GM21723 (cell line): ENCODE results near the gene TRMT13.
A peak's percentile ranks its signal among the peaks of the same experiment; 100 is the strongest.

Experiments
- ATAC-seq: cut with Tn5 transposase; IDR thresholded peaks from one replicate; pipeline ENCODE4 v1.9.1; 2021; ENCODE audit warnings: mild to moderate bottlenecking, moderate library complexity; ENCODE audit not compliant: unreplicated experiment

Gene TRMT13, protein sequence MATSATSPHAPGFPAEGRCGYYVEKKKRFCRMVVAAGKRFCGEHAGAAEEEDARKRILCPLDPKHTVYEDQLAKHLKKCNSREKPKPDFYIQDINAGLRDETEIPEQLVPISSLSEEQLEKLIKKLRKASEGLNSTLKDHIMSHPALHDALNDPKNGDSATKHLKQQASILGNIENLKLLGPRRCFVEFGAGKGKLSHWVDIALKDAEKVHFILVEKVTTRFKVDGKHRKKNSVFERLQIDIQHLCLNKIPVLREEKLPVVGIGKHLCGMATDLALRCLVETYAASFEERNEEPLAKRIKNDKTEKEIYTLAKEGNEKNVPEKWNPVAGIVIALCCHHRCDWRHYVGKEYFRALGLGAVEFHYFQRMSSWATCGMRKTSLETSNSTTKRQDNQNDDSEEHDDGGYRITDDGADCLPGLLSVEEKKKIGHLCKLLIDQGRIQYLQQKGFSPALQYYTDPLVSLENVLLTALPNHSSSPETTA

GRCh38 chr1:100132566-100133477, at the start of gene TRMT13, which contains the start of gene SASS6:
TRMT13 (plus strand) TSS chr1:100133163; CDS start chr1:100133169, 6 bp downstream.
SASS6 (minus strand) TSS chr1:100132930; CDS start chr1:100132814, 116 bp downstream.
- ATAC-seq, result peak; percentile 92

- no peak for ATAC-seq
These were observed 45.6 kb upstream of the TRMT13 start for GRCh38 chr1:100087396-100087795.

DNA sequence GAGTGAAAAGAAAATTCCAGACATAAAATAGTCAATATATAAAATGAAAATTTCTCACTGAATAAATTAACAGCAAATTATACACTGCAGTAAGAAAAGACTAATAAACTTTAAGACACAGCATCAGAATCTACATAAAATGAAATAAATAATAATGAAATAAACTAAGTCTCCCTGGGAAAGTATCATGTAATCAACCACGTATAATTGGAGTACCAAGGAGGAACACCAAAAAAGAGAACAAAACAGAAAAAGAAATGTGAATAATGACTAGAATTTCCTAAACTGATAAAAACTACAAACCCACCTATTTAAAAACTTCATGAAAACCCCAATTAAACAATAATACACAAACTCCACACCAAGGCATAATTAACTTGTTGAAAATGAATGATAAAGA, 43.9 kb upstream of the TRMT13 start:
- no peak for ATAC-seq

- no peak for ATAC-seq
These were observed 42.5 kb upstream of the TRMT13 start for GRCh38 chr1:100090471-100090870.

DNA sequence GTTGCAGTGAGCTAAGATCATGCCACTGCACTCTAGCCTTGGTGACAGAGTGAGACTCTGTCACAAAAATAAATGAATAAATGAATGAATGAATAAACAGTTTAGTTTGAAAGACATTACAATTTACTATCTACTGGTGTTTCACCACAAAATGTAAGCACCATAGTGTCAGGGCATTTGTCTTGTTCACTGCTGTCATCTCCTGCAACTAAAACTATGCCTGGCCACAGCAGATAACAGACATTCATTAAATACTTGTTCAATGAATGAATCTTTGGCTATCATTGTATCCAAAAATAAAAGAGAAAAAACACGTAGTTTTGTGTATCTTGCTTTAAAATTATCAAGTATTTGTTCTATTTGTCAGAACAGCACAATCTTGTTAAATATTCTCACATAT, 32.8 kb upstream of the TRMT13 start:
- ATAC-seq, result no peak

DNA sequence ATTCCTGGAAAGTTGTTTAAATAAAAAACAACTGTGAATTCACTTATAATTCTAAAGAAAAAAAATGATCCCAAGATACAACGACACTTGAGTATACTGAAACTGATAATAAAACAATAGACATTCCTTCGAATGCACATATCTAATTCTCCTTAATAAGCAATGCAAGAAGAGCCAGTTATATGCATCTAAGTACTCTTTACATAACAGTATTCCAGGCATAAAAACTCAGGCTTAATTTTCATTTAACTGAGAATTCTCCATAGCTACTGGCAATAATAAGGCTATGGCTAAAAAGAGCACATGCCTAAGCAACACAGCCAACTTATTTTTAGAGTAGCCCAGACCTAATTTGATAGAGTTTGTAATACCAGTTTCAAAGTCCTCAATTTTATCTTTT, 31.4 kb upstream of the TRMT13 start:
- ATAC-seq, result no peak

- no peak for ATAC-seq
These were observed 25.3 kb upstream of the TRMT13 start for GRCh38 chr1:100107696-100108095.

- ATAC-seq, result no peak
These were observed 23.4 kb upstream of the TRMT13 start for GRCh38 chr1:100109554-100110066.

GRCh38 chr1:100115524-100115923, 17.4 kb upstream of the TRMT13 start:
- ATAC-seq, result no peak

- ATAC-seq, result no peak
These were observed 10.8 kb upstream of the TRMT13 start for GRCh38 chr1:100122177-100122576.

GRCh38 chr1:100127226-100127625, 5.7 kb upstream of the TRMT13 start:
- no peak for ATAC-seq

GRCh38 chr1:100130552-100131077, 2.3 kb upstream of the TRMT13 start:
- ATAC-seq, result no peak

GRCh38 chr1:100131623-100132022, 1.3 kb upstream of the TRMT13 start:
- ATAC-seq, result no peak

- no peak for ATAC-seq
These were observed 1.9 kb downstream of the TRMT13 start for GRCh38 chr1:100134872-100135271.

DNA sequence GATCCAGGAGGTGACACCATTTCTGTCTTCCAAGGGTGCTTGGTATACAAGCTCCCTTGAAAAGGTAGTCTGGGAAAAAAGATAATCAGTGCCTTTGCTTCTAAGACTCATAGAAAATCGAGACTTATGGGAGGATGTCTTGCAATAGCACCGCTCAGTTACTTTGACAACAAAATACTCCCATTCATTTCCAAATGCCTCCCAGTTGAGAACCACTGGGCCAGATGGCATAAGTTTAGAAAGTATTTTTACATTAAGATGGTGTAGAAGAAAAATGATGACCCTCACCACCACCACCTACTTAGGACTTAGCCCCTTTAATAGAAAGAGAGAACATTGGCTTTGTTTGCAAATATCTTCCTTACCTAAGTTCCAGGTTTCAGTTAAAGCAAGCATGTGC, 4.6 kb downstream of the TRMT13 start:
- ATAC-seq, result no peak

DNA sequence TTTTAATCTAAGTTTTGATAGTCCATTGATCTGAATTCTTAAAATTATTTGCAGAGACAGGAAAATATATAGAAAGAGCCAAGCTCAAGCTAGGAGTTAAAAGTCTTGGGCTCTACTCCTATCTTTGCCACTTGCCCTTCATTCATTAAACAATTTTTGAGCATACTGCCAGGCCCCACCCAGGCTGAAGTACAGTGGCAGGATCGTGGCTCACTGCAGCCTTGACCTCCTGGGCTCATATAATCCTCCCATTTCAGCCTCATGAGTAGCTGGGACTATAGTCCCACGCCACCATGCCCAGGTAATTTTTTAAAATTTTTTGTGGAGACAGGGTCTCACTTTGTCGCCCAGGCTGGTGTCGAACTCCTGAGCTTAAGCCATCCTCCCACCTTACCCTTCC, 8.2 kb downstream of the TRMT13 start:
- ATAC-seq, result no peak

GRCh38 chr1:100142343-100142742, 9.4 kb downstream of the TRMT13 start:
- ATAC-seq, result no peak

DNA sequence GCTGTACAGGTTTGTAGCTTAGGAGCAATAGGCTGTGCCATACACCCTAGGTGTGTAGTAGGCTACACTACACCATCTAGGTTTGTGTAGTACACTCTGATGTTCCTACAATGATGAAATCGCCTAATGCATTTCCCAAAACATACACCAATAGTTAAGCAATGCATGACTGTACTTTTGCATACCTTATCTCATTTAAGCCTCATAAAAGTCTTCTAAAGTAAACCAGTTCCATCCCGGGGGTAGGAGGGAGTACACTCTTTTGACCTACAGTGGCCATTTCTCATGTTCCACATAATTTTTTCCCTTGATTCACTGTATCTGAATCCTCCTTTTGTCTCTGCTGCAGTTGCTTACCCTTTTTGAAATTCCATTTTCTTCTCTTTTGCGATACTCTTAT, 12.2 kb downstream of the TRMT13 start:
- ATAC-seq, result no peak

DNA sequence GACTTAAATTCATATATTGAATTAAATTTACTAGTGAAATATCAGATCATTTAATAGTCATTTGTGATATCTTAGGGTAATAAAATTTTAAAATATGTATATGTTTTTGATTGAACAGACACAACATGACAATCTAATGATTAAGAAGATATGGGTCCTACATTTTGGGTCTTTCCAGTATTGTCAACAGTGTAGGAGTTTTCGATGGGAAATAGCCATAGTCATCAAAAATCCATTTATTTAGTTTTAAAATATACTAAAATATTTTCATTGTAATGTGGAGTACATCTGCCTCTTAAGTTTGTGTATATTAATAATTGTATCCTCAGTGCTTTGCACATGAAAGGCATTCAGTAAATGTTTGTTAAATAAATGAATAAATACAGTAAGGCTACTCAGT, 14.0 kb downstream of the TRMT13 start:
- ATAC-seq, result no peak

GRCh38 chr1:100147875-100148274, 14.9 kb downstream of the TRMT13 start:
- no peak for ATAC-seq

- ATAC-seq, result peak; percentile 14
These were observed 18.7 kb downstream of the TRMT13 start for GRCh38 chr1:100151679-100152078.
